HepG2 (cell line): ENCODE data around the gene FAAP20. TPM values are rescaled to one million over a fixed set of nuclear protein-coding genes. Genes with fewer than 3 reads are reported as not detected.

Experiments
- ATAC-seq: fragments of 200-7000 bp; cut with Tn5 transposase; 3 replicates; pipeline ENCODE4 v1.9.1; 2020; ENCODE audit warnings: mild to moderate bottlenecking, moderate library complexity
- BruUV-seq: library from RNA; stranded (reverse); fragments of 400-500 nt; replicated peaks from 2 replicates; lab custom pipeline; 2021; lab: Mats Ljungman, UMichigan
- CTCF ChIA-PET: fragments of 300-600 bp; formaldehyde crosslinking; extraction: SDS; loops from one replicate; lab custom pipeline; 2021; ENCODE audit warnings: low total read pairs, inconsistent platforms, low intra/inter-chr PET ratio; lab: Yijun Ruan, JAX
- POLR2A ChIA-PET: fragments of 350-600 bp; sonication (Branson Sonifier 250); formaldehyde crosslinking; loops from one replicate; lab custom pipeline; 2020; ENCODE audit warnings: antibody characterized with exemption, inconsistent platforms; lab: Yijun Ruan, JAX
- DNase-seq: peaks from one replicate; pipeline ENCODE4 v3.0.0-alpha.2; 2015; ENCODE audit warnings: low spot score
- FAIRE-seq: peaks from 3 replicates; lab custom pipeline; 2011; peaks lifted over from hg19 to GRCh38; lab: Jason Lieb, UNC
- H2AFZ ChIP-seq: one replicate; pipeline ENCODE4 v1.6.1; 2011; ENCODE audit warnings: low read length, inconsistent platforms
- H3K27ac ChIP-seq: fragments of 300-600 bp; 3 replicates; pipeline ENCODE4 v1.8.0; 2011; ENCODE audit warnings: mixed run types, mild to moderate bottlenecking, mixed read lengths, low read length, inconsistent platforms; ENCODE audit not compliant: insufficient read depth; ENCODE audit errors: extremely low read length
- H3K27me3 ChIP-seq, 2 experiments: fragments of 200-600 bp in 1 of 2; 2 replicates in 1 of 2; 3 replicates in 1 of 2; pipeline versions ENCODE4 v1.6.0 to v1.8.0; 2011; ENCODE audit warnings: low read length in 2 of 2, mild to moderate bottlenecking in 2 of 2, moderate library complexity in 2 of 2, inconsistent platforms in 1 of 2; ENCODE audit not compliant: insufficient read depth in 2 of 2, control insufficient read depth in 1 of 2
- H3K36me3 ChIP-seq, 2 experiments: fragments of 200-600 bp in 1 of 2; replicated peaks in 1 of 2; 2 replicates in 1 of 2; 3 replicates in 1 of 2; pipeline versions ENCODE4 v1.5.1 to v1.8.0; 2011; ENCODE audit warnings: low read length in 2 of 2, inconsistent platforms in 1 of 2; ENCODE audit not compliant: insufficient read depth in 2 of 2, control insufficient read depth in 1 of 2
- H3K4me1 ChIP-seq: 2 replicates; pipeline ENCODE4 v1.5.1; 2012; ENCODE audit warnings: low read length, inconsistent platforms; ENCODE audit not compliant: insufficient read depth
- H3K4me2 ChIP-seq: 2 replicates; pipeline ENCODE4 v1.6.0; 2011; ENCODE audit warnings: low read depth, low read length, inconsistent platforms
- H3K4me3 ChIP-seq, 3 experiments: fragments of 200-600 bp in 1 of 3; sonication (generic), shearing (Covaris generic) in 1 of 3; replicated peaks in 1 of 3; 2 replicates each; pipeline ENCODE4 v1.5.1; 2011 to 2016; ENCODE audit warnings: low read length in 3 of 3, inconsistent platforms in 2 of 3, low read depth in 2 of 3, mild to moderate bottlenecking in 2 of 3, control low read depth in 1 of 3, mixed read lengths in 1 of 3; ENCODE audit not compliant: insufficient read depth in 1 of 3
- H3K79me2 ChIP-seq: one replicate; pipeline ENCODE4 v1.6.1; 2011; ENCODE audit warnings: low read length, inconsistent platforms; ENCODE audit not compliant: insufficient read depth
- H3K9ac ChIP-seq: 2 replicates; pipeline ENCODE4 v1.6.0; 2011; ENCODE audit warnings: mild to moderate bottlenecking, low read depth, low read length, inconsistent platforms; ENCODE audit not compliant: insufficient read depth
- H3K9me3 ChIP-seq: 2 replicates; pipeline ENCODE4 v1.5.1; 2012; ENCODE audit warnings: mild to moderate bottlenecking, low read length
- H4K20me1 ChIP-seq: 2 replicates; pipeline ENCODE4 v1.6.0; 2011; ENCODE audit warnings: inconsistent platforms, mild to moderate bottlenecking, low read length, moderate library complexity; ENCODE audit not compliant: insufficient read depth
- ELF4 ChIP-seq: sonication (generic); formaldehyde crosslinking; IDR thresholded peaks from 2 replicates; pipeline ENCODE4 v1.5.0; 2020; ENCODE audit warnings: missing genetic modification reagents, mild to moderate bottlenecking, moderate library complexity, borderline replicate concordance
- HNRNPL ChIP-seq: fragments of 200-400 bp; formaldehyde crosslinking; IDR thresholded peaks from 2 replicates; pipeline ENCODE4 v1.6.1; 2017; ENCODE audit warnings: mild to moderate bottlenecking, low read depth, low read length
- KLF15 ChIP-seq: sonication (generic); formaldehyde crosslinking; IDR thresholded peaks from 2 replicates; pipeline ENCODE4 v1.8.1; 2023; ENCODE audit warnings: borderline replicate concordance, mild to moderate bottlenecking, inconsistent platforms, missing genetic modification reagents, mixed read lengths
- MAZ ChIP-seq, 2 experiments: sonication (generic) in 1 of 2; formaldehyde crosslinking in 1 of 2; IDR thresholded peaks; 2 replicates each; pipeline versions ENCODE4 v1.5.0 to v1.6.1; 2012 to 2020; ENCODE audit warnings: low read depth in 2 of 2, mild to moderate bottlenecking in 2 of 2, borderline replicate concordance in 1 of 2, improper control_type of control experiment in 1 of 2, low read length in 1 of 2, missing genetic modification reagents in 1 of 2, moderate library complexity in 1 of 2
- NCOA2 ChIP-seq: sonication (generic); formaldehyde crosslinking; IDR thresholded peaks from 2 replicates; pipeline ENCODE4 v1.8.0; 2022; ENCODE audit warnings: inconsistent platforms
- NFKB2 ChIP-seq: sonication (generic); formaldehyde crosslinking; IDR thresholded peaks from 2 replicates; pipeline ENCODE4 v1.4.0; 2020; ENCODE audit warnings: missing genetic modification reagents, borderline replicate concordance
- SMYD3 ChIP-seq: sonication (generic); formaldehyde crosslinking; IDR thresholded peaks from 2 replicates; pipeline ENCODE4 v1.8.1; 2023; ENCODE audit warnings: mild to moderate bottlenecking, missing genetic modification reagents
- STAG1 ChIP-seq: sonication (generic); formaldehyde crosslinking; IDR thresholded peaks from 2 replicates; pipeline ENCODE4 v1.4.0; 2020; ENCODE audit warnings: missing genetic modification reagents
- ZFY ChIP-seq: sonication (generic); formaldehyde crosslinking; IDR thresholded peaks from 2 replicates; pipeline ENCODE4 v1.4.0; 2020; ENCODE audit warnings: missing genetic modification reagents
- ZNF225 ChIP-seq: sonication (generic); formaldehyde crosslinking; IDR thresholded peaks from 2 replicates; pipeline ENCODE4 v1.4.0; 2020; ENCODE audit warnings: mild to moderate bottlenecking, missing genetic modification reagents
- ZNF335 ChIP-seq: sonication (generic); formaldehyde crosslinking; IDR thresholded peaks from 2 replicates; pipeline ENCODE4 v1.4.0; 2020; ENCODE audit warnings: missing genetic modification reagents
- ZNF33A ChIP-seq: sonication (generic); formaldehyde crosslinking; IDR thresholded peaks from 2 replicates; pipeline ENCODE4 v1.5.1; 2020; ENCODE audit warnings: missing genetic modification reagents, mild to moderate bottlenecking, moderate library complexity, borderline replicate concordance
- ZNF619 ChIP-seq: sonication (generic); formaldehyde crosslinking; IDR thresholded peaks from 2 replicates; pipeline ENCODE4 v1.4.0; 2020; ENCODE audit warnings: mild to moderate bottlenecking, missing genetic modification reagents
- ZNF652 ChIP-seq: IDR thresholded peaks from 2 replicates; pipeline ENCODE4 v1.6.1; 2016; ENCODE audit warnings: low read depth, borderline replicate concordance
- ZNF75D ChIP-seq: sonication (generic); formaldehyde crosslinking; IDR thresholded peaks from 2 replicates; pipeline ENCODE4 v1.8.1; 2023; ENCODE audit warnings: missing genetic modification reagents, mild to moderate bottlenecking, borderline replicate concordance
- WGBS: methylation state at CpG from one replicate; pipeline ENCODE4 v1.1.6; 2017; ENCODE audit warnings: low lambda C conversion rate; 5-methylcytosine and 5-hydroxymethylcytosine counted together
- in situ Hi-C: cut with HindIII; loops from 2 replicates; pipeline ENCODE4 v1.10.0; 2017; ENCODE audit warnings: low pct_unique_long_range_greater_than_20kb; ENCODE audit not compliant: extremely low pct_ligation_motif_present
- intact Hi-C: fragments of 100-400 bp; cut with micrococcal nuclease; formaldehyde crosslinking; loops from one replicate; pipeline ENCODE4 v1.10.0; 2022; ENCODE audit not compliant: unreplicated experiment
- polyA plus RNA-seq, 8 experiments: library from polyadenylated mRNA; depleted of rRNA in 3 of 8; stranded (reverse) in 7 of 8; unstranded in 1 of 8; fragments of >200 nt; fragmentation: Illumina TruSeq in 4 of 8; extraction: Trizol in 4 of 8; gene quantifications; 2 replicates each; pipeline versions ENCODE4 v1.2.1 to v1.2.3, GENCODE V29; 2011 to 2016; ENCODE audit warnings: low read depth in 4 of 8, missing spikeins in 1 of 8, mixed read lengths in 1 of 8; ENCODE audit not compliant: insufficient read depth in 1 of 8
- total RNA-seq, 5 experiments: library from RNA; depleted of rRNA; stranded (reverse); fragments of >200 nt; fragmentation: Illumina TruSeq; extraction: Trizol; gene quantifications; 2 replicates each; pipeline ENCODE4 v1.2.3, GENCODE V29; 2016; ENCODE audit warnings: low read depth in 1 of 5
- TF ChIP-seq, protein P1 (sequence below): sonication (generic); formaldehyde crosslinking; conservative IDR thresholded peaks from 2 replicates; pipeline ENCODE4 v1.8.0; 2022; ENCODE audit warnings: mild to moderate bottlenecking, moderate library complexity, missing genetic modification reagents
- TF ChIP-seq, protein P2 (sequence below): sonication (generic); formaldehyde crosslinking; IDR thresholded peaks from 2 replicates; pipeline ENCODE4 v1.5.1; 2020; ENCODE audit warnings: mild to moderate bottlenecking, missing genetic modification reagents, moderate library complexity

Gene FAAP20
- total and polyA plus RNA-seq, 2 of the 13 experiments (the other 11 are each of a cell fraction or from before 2014, with no cell fraction given) = 9.6 to 10.8 TPM

DNA sequence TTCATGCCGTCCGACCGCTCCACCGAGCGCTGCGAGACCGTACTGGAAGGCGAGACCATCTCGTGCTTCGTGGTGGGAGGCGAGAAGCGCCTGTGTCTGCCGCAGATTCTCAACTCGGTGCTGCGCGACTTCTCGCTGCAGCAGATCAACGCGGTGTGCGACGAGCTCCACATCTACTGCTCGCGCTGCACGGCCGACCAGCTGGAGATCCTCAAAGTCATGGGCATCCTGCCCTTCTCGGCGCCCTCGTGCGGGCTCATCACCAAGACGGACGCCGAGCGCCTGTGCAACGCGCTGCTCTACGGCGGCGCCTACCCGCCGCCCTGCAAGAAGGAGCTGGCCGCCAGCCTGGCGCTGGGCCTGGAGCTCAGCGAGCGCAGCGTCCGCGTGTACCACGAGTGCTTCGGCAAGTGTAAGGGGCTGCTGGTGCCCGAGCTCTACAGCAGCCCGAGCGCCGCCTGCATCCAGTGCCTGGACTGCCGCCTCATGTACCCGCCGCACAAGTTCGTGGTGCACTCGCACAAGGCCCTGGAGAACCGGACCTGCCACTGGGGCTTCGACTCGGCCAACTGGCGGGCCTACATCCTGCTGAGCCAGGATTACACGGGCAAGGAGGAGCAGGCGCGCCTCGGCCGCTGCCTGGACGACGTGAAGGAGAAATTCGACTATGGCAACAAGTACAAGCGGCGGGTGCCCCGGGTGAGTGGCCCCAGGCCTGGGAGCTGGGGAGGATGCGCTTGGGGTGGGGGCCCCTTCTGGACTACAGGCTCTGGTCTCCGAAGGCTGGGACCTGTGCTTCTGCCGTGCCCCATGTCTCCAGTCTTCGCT lies 34.7 kb upstream of the FAAP20 start:
- Histone ChIP-seq H3K79me2 (peaks cover 56% of the 10 kb centered on the region), H3K9me3 (no peaks in the 10 kb centered on the region), H3K4me3 (peak overlapping the region; percentile 74 to 96 (median 95)), H3K4me2 (peak overlapping the region; percentile 95), H2AFZ (no peak overlapping the region), H3K9ac (peak overlapping the region; percentile 85), H3K27me3 (no peaks in the 10 kb centered on the region; a peak in 1 of 5 replicates), H4K20me1 (peaks cover 55% of the 10 kb centered on the region), H3K36me3 (no peaks in the 10 kb centered on the region), H3K27ac (peak overlapping the region; percentile 81), H3K4me1 (peaks cover 43% of the 10 kb centered on the region)
- no TSS peak for BruUV-seq
- DNase-seq = no peak
- 0% methylated on average over 4 of the region's 77 CpGs for WGBS
- ChIA-PET POLR2A (interaction anchor here (0.5 to 9.9 kb wide), 4 partner anchors 24 to 377 kb away, joined by 3 to 178 read pairs (median 6); partner anchors contain the start of gene FAAP20), CTCF (no interaction called here)
- no peak for FAIRE-seq
- in situ Hi-C loops (no loop called here), intact Hi-C loops (no loop called here)
- no peak for ATAC-seq
- TF ChIP-seq, protein P1, sequence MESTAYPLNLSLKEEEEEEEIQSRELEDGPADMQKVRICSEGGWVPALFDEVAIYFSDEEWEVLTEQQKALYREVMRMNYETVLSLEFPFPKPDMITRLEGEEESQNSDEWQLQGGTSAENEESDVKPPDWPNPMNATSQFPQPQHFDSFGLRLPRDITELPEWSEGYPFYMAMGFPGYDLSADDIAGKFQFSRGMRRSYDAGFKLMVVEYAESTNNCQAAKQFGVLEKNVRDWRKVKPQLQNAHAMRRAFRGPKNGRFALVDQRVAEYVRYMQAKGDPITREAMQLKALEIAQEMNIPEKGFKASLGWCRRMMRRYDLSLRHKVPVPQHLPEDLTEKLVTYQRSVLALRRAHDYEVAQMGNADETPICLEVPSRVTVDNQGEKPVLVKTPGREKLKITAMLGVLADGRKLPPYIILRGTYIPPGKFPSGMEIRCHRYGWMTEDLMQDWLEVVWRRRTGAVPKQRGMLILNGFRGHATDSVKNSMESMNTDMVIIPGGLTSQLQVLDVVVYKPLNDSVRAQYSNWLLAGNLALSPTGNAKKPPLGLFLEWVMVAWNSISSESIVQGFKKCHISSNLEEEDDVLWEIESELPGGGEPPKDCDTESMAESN = peak; percentile 32; the same call in 1 of the 2 replicates
- no peak for TF ChIP-seq ZNF652 (CRISPR knock-in tag)
- no peak for TF ChIP-seq NFKB2 (CRISPR knock-in tag)
- no peak for TF ChIP-seq ZNF75D (CRISPR knock-in tag)
- TF ChIP-seq NCOA2 (CRISPR knock-in tag) = no peak
- no peak for TF ChIP-seq ZNF225
- TF ChIP-seq ZNF33A = no peak
- TF ChIP-seq ZNF619 (CRISPR knock-in tag) = 0 out of 2 replicates have a peak, but pooled peaks have one; percentile 22
- TF ChIP-seq SMYD3 = no peak
- TF ChIP-seq, protein P2, sequence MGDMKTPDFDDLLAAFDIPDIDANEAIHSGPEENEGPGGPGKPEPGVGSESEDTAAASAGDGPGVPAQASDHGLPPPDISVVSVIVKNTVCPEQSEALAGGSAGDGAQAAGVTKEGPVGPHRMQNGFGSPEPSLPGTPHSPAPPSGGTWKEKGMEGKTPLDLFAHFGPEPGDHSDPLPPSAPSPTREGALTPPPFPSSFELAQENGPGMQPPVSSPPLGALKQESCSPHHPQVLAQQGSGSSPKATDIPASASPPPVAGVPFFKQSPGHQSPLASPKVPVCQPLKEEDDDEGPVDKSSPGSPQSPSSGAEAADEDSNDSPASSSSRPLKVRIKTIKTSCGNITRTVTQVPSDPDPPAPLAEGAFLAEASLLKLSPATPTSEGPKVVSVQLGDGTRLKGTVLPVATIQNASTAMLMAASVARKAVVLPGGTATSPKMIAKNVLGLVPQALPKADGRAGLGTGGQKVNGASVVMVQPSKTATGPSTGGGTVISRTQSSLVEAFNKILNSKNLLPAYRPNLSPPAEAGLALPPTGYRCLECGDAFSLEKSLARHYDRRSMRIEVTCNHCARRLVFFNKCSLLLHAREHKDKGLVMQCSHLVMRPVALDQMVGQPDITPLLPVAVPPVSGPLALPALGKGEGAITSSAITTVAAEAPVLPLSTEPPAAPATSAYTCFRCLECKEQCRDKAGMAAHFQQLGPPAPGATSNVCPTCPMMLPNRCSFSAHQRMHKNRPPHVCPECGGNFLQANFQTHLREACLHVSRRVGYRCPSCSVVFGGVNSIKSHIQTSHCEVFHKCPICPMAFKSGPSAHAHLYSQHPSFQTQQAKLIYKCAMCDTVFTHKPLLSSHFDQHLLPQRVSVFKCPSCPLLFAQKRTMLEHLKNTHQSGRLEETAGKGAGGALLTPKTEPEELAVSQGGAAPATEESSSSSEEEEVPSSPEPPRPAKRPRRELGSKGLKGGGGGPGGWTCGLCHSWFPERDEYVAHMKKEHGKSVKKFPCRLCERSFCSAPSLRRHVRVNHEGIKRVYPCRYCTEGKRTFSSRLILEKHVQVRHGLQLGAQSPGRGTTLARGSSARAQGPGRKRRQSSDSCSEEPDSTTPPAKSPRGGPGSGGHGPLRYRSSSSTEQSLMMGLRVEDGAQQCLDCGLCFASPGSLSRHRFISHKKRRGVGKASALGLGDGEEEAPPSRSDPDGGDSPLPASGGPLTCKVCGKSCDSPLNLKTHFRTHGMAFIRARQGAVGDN (CRISPR knock-in tag) = peak; percentile 65
- no peak for TF ChIP-seq ELF4 (CRISPR knock-in tag)
- TF ChIP-seq HNRNPL = peak; percentile 62; the same call in 1 of the 2 replicates
- no peak for TF ChIP-seq ZNF335 (CRISPR knock-in tag)
- TF ChIP-seq KLF15 (CRISPR knock-in tag) = no peak
- no peak for TF ChIP-seq MAZ (IDR thresholded peaks at IDR 0.05; ENCODE audit: borderline replicate concordance, low read depth, low read length)
- TF ChIP-seq MAZ (CRISPR knock-in tag; IDR thresholded peaks at IDR 0.05; ENCODE audit: low read depth) = peak; percentile 59
- TF ChIP-seq STAG1 (CRISPR knock-in tag) = peak; percentile 27; the same call in 1 of the 2 replicates
- TF ChIP-seq ZFY (CRISPR knock-in tag) = peak; percentile 25
